ENCODE data around the gene PGBD1. TPM values are rescaled to one million over a fixed set of nuclear protein-coding genes. Genes with fewer than 3 reads are reported as not detected.
A peak's percentile ranks its signal among the peaks of the same experiment; 100 is the strongest.

PGBD1 gene
- polyA plus RNA-seq, 1 of the 3 experiments (the other 2 are of a cell fraction), result 2.5 TPM

GRCh38 chr6:28349892-28350737 is 68.7 kb downstream of the PGBD1 start, which contains the start of gene ZKSCAN3 (continued):
- TF ChIP-seq, protein P1, sequence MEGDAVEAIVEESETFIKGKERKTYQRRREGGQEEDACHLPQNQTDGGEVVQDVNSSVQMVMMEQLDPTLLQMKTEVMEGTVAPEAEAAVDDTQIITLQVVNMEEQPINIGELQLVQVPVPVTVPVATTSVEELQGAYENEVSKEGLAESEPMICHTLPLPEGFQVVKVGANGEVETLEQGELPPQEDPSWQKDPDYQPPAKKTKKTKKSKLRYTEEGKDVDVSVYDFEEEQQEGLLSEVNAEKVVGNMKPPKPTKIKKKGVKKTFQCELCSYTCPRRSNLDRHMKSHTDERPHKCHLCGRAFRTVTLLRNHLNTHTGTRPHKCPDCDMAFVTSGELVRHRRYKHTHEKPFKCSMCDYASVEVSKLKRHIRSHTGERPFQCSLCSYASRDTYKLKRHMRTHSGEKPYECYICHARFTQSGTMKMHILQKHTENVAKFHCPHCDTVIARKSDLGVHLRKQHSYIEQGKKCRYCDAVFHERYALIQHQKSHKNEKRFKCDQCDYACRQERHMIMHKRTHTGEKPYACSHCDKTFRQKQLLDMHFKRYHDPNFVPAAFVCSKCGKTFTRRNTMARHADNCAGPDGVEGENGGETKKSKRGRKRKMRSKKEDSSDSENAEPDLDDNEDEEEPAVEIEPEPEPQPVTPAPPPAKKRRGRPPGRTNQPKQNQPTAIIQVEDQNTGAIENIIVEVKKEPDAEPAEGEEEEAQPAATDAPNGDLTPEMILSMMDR (IDR thresholded peaks at IDR 0.05), result no peak
- TF ChIP-seq, protein P2, sequence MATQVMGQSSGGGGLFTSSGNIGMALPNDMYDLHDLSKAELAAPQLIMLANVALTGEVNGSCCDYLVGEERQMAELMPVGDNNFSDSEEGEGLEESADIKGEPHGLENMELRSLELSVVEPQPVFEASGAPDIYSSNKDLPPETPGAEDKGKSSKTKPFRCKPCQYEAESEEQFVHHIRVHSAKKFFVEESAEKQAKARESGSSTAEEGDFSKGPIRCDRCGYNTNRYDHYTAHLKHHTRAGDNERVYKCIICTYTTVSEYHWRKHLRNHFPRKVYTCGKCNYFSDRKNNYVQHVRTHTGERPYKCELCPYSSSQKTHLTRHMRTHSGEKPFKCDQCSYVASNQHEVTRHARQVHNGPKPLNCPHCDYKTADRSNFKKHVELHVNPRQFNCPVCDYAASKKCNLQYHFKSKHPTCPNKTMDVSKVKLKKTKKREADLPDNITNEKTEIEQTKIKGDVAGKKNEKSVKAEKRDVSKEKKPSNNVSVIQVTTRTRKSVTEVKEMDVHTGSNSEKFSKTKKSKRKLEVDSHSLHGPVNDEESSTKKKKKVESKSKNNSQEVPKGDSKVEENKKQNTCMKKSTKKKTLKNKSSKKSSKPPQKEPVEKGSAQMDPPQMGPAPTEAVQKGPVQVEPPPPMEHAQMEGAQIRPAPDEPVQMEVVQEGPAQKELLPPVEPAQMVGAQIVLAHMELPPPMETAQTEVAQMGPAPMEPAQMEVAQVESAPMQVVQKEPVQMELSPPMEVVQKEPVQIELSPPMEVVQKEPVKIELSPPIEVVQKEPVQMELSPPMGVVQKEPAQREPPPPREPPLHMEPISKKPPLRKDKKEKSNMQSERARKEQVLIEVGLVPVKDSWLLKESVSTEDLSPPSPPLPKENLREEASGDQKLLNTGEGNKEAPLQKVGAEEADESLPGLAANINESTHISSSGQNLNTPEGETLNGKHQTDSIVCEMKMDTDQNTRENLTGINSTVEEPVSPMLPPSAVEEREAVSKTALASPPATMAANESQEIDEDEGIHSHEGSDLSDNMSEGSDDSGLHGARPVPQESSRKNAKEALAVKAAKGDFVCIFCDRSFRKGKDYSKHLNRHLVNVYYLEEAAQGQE (IDR thresholded peaks at IDR 0.05; ENCODE audit: low read depth, low read length), result 0 out of 2 replicates have a peak, but pooled peaks have one; percentile 28
- TF ChIP-seq, protein P3, sequence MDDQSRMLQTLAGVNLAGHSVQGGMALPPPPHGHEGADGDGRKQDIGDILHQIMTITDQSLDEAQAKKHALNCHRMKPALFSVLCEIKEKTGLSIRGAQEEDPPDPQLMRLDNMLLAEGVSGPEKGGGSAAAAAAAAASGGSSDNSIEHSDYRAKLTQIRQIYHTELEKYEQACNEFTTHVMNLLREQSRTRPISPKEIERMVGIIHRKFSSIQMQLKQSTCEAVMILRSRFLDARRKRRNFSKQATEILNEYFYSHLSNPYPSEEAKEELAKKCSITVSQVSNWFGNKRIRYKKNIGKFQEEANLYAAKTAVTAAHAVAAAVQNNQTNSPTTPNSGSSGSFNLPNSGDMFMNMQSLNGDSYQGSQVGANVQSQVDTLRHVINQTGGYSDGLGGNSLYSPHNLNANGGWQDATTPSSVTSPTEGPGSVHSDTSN (IDR thresholded peaks at IDR 0.05), result no peak
- peak; percentile 40; the same call in 1 of the 2 replicates for TF ChIP-seq MAX (IDR thresholded peaks at IDR 0.05; ENCODE audit: low read depth)

DNA sequence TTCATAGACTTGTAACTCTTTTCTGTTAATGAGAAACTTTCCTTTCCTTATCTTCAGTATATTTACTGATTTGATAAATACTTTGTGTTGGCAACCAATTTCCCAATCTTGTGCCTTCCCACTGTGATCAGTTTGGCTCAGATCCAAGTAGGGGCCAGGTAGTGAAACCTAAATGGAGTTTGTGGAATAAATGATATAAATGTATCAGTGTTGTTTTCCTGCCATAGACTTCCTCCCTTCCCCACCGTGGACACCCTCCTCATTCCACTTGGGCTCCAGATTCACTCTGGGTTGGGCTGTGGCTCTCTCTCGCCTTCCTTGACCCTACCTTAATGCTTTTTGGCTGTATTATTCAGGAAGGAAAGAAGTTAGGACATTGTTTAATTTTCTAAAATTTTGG is 69.7 kb downstream of the PGBD1 start:
- ChIA-PET CTCF (interaction anchor here (1.5 to 2.5 kb wide), 2 partner anchors 13 to 70 kb away, joined by 4 to 5 read pairs; partner anchors contain the start of gene PGBD1), POLR2A (no interaction called here)
- H3K27me3 ChIP-seq (ENCODE audit: insufficient read depth), result no peaks in the 10 kb centered on the region
- TF ChIP-seq RFX5 (IDR thresholded peaks at IDR 0.05; ENCODE audit: low read length) (no peak), NFIC (IDR thresholded peaks at IDR 0.05; ENCODE audit: borderline replicate concordance) (peak; percentile 19; the same call in 1 of the 2 replicates)
- H3K9me2 ChIP-seq, result no peaks in the 10 kb centered on the region
- no peaks in the 10 kb centered on the region for H3K9me3 ChIP-seq
- H3K36me3 ChIP-seq (replicated peaks in 1 of 2; ENCODE audit: control insufficient read depth in 1 of 2, insufficient read depth in 2 of 2, low read length in 1 of 2), result no peaks in the 10 kb centered on the region
- peaks cover 4 to 16% of the 10 kb centered on the region in 2 experiments; a peak in 3 of 4 replicates for H3K4me1 ChIP-seq (ENCODE audit: control insufficient read depth in 1 of 2, insufficient read depth in 2 of 2, low read depth in 1 of 2, low read length in 1 of 2)
- no peak overlapping the region for H2AFZ ChIP-seq (ENCODE audit: low read depth)
- no peak overlapping the region for H3K27ac ChIP-seq (ENCODE audit: low read depth in 2 of 2, low read length in 1 of 2)
- peaks cover 4% of the 10 kb centered on the region for H3F3A ChIP-seq (replicated peaks; ENCODE audit: insufficient read depth)
- peak overlapping the region; percentile 89 to 92; a peak in 2 of 4 replicates for H3K4me3 ChIP-seq (ENCODE audit: low read depth in 2 of 2, low read length in 1 of 2)
- no peaks in the 10 kb centered on the region for H4K20me1 ChIP-seq (ENCODE audit: insufficient read depth)
- WGBS (ENCODE audit: low lambda C conversion rate), result 97% methylated on average over 2 of the region's 2 CpGs
- no peak for DNase-seq
- peak overlapping the region; percentile 76; the same call in 1 of the 2 replicates for H3K4me2 ChIP-seq
- peaks cover 40% of the 10 kb centered on the region for H3K79me2 ChIP-seq (ENCODE audit: insufficient read depth)
- H3K9ac ChIP-seq, result no peak overlapping the region
